ENCODE results near the gene INAVA. TPM values are rescaled to one million over a fixed set of nuclear protein-coding genes. Genes with fewer than 3 reads are reported as not detected.

Gene INAVA
- total and polyA plus RNA-seq, 2 experiments from 2014 or later = 51.0 to 79.7 TPM

DNA sequence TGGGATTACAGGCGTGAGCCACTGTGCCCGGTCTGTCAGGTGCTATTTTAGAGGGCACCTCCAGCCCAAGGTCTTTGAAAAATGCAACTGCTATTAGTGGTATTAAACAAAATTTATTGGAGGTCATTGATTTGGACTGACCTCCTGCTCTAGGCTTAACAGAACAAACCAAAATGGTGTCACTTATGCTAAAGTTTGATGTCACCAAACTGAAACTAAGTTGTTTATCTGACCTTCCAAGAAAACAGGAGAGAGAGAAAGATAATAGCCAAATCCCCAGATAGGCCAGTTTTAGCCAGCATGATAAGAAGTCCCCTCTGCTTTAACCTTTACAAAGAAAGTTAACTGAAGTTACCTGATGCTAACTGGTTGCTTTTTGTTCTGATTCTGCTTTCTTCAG, 8.1 kb upstream of the INAVA start:
- WGBS (ENCODE audit: low lambda C conversion rate, missing lambda C conversion rate) = 78% methylated on average over 2 of the region's 2 CpGs
- Histone ChIP-seq H3K79me2 (peaks cover 8% of the 10 kb centered on the region), H4K20me1 (ENCODE audit: insufficient read depth, poor library complexity, severe bottlenecking) (no peaks in the 10 kb centered on the region), H3K4me1 (ENCODE audit: insufficient read depth) (no peaks in the 10 kb centered on the region), H3K27ac (no peak overlapping the region), H3K36me3 (replicated peaks; ENCODE audit: insufficient read depth, low read depth) (no peaks in the 10 kb centered on the region), H3K4me2 (no peak overlapping the region), H2AFZ (no peak overlapping the region), H3K4me3 (no peak overlapping the region), H3K9me2 (replicated peaks; ENCODE audit: insufficient read depth) (no peaks in the 10 kb centered on the region), H3K27me3 (no peaks in the 10 kb centered on the region), H3K9me3 (ENCODE audit: low read depth) (no peaks in the 10 kb centered on the region)
- no peak for DNase-seq (ENCODE audit: low spot score)
- TF ChIP-seq, protein P1, sequence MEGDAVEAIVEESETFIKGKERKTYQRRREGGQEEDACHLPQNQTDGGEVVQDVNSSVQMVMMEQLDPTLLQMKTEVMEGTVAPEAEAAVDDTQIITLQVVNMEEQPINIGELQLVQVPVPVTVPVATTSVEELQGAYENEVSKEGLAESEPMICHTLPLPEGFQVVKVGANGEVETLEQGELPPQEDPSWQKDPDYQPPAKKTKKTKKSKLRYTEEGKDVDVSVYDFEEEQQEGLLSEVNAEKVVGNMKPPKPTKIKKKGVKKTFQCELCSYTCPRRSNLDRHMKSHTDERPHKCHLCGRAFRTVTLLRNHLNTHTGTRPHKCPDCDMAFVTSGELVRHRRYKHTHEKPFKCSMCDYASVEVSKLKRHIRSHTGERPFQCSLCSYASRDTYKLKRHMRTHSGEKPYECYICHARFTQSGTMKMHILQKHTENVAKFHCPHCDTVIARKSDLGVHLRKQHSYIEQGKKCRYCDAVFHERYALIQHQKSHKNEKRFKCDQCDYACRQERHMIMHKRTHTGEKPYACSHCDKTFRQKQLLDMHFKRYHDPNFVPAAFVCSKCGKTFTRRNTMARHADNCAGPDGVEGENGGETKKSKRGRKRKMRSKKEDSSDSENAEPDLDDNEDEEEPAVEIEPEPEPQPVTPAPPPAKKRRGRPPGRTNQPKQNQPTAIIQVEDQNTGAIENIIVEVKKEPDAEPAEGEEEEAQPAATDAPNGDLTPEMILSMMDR (IDR thresholded peaks at IDR 0.05; ENCODE audit: poor library complexity) = no peak
- TF ChIP-seq EZH2 (IDR thresholded peaks at IDR 0.05; ENCODE audit: borderline replicate concordance) (no peak), EZH2phosphoT487 (IDR thresholded peaks at IDR 0.05; ENCODE audit: low read depth, severe bottlenecking, unreplicated experiment) (no peak)

DNA sequence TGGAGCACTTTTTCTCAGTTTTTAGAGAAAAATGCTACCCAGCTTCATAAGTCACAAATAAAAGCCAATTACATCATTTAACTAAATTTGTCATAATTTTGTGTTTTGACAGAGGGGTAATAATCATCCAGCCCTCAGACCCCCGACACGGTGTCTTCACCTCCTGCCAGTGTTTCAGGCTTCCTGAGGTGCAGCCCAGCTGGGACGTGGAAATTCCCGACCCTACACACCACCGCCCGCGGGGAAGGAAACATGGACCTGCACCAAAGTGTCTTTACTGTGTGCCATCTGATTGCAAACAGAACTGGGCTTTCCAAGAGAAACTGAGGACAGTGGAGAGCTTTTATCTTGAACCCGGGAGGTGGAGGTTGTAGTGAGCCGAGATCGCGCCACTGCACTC, 7.7 kb upstream of the INAVA start:
- peaks cover 9% of the 10 kb centered on the region for H3K79me2 ChIP-seq
- H3K27me3 ChIP-seq = no peaks in the 10 kb centered on the region
- H3K36me3 ChIP-seq (replicated peaks; ENCODE audit: insufficient read depth, low read depth) = no peaks in the 10 kb centered on the region
- no peaks in the 10 kb centered on the region for H3K9me2 ChIP-seq (replicated peaks; ENCODE audit: insufficient read depth)
- H3K4me2 ChIP-seq = no peak overlapping the region
- H3K4me1 ChIP-seq (ENCODE audit: insufficient read depth) = no peaks in the 10 kb centered on the region
- no peak overlapping the region for H3K4me3 ChIP-seq
- no peaks in the 10 kb centered on the region for H3K9me3 ChIP-seq (ENCODE audit: low read depth)
- H4K20me1 ChIP-seq (ENCODE audit: insufficient read depth, poor library complexity, severe bottlenecking) = no peaks in the 10 kb centered on the region
- DNase-seq (ENCODE audit: low spot score) = no peak
- no peak for TF ChIP-seq EZH2 (IDR thresholded peaks at IDR 0.05; ENCODE audit: borderline replicate concordance)
- TF ChIP-seq, protein P1 (IDR thresholded peaks at IDR 0.05; ENCODE audit: poor library complexity) = no peak
- TF ChIP-seq EZH2phosphoT487 (IDR thresholded peaks at IDR 0.05; ENCODE audit: low read depth, severe bottlenecking, unreplicated experiment) = no peak
- WGBS (ENCODE audit: low lambda C conversion rate, missing lambda C conversion rate) = 61% methylated on average over 11 of the region's 11 CpGs
- no peak overlapping the region for H2AFZ ChIP-seq
- no peak overlapping the region for H3K27ac ChIP-seq

DNA sequence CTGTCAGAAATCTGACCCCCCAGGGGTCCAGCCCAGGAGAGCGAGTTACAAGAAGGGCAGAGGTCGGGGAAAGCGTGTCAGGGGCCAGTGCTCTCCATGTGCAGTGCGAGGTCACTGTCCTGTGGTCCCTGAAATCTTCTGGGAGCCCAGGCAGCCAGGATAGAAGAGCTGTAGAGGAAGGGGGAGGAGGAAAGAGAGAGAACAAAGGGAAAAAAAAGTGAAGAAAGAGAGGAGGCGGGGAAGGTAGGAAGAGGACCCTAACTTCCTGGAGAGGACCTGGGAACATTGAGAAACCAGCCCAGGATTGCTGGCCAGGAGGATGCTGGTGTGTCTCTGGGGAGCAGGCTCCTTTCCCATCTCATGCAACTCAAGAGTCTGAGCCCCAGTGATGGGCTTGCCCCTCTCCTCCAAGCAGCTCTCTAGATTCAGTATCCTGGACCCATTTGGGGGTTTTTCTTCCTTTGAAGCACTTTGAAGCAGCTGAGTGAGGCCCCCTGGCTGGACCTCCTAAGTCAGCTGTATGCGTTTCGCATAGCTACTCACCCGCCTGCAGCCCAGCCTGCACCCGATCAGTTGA, 6.8 kb upstream of the INAVA start:
- Histone ChIP-seq H2AFZ (no peak overlapping the region), H3K4me3 (no peak overlapping the region), H3K27me3 (no peaks in the 10 kb centered on the region), H3K9me2 (replicated peaks; ENCODE audit: insufficient read depth) (no peaks in the 10 kb centered on the region), H3K4me1 (ENCODE audit: insufficient read depth) (no peaks in the 10 kb centered on the region), H3K79me2 (peaks cover 17% of the 10 kb centered on the region), H3K4me2 (no peak overlapping the region), H3K36me3 (replicated peaks; ENCODE audit: insufficient read depth, low read depth) (no peaks in the 10 kb centered on the region), H4K20me1 (ENCODE audit: insufficient read depth, poor library complexity, severe bottlenecking) (no peaks in the 10 kb centered on the region), H3K27ac (no peak overlapping the region), H3K9me3 (ENCODE audit: low read depth) (no peaks in the 10 kb centered on the region)
- WGBS (ENCODE audit: low lambda C conversion rate, missing lambda C conversion rate) = 80% methylated on average over 9 of the region's 9 CpGs
- TF ChIP-seq, protein P1 (IDR thresholded peaks at IDR 0.05; ENCODE audit: poor library complexity) = no peak
- TF ChIP-seq EZH2phosphoT487 (IDR thresholded peaks at IDR 0.05; ENCODE audit: low read depth, severe bottlenecking, unreplicated experiment) (no peak), EZH2 (IDR thresholded peaks at IDR 0.05; ENCODE audit: borderline replicate concordance) (no peak)
- DNase-seq (ENCODE audit: low spot score) = no peak
